ENCODE measurements around the gene MYH16. TPM values are rescaled to one million over a fixed set of nuclear protein-coding genes. Genes with fewer than 3 reads are reported as not detected.

Gene MYH16
- total and polyA plus RNA-seq, 10 of the 15 experiments (the other 5 are each of a cell fraction or from before 2014, with no cell fraction given) = 0.03 to 0.33 (median 0.04) TPM; not detected in 3

- H3K9ac ChIP-seq (ENCODE audit: control insufficient read depth, insufficient read depth, low read length) = no peak overlapping the region
- WGBS (ENCODE audit: insufficient coverage, insufficient replicate concordance, low lambda C conversion rate, missing lambda C conversion rate) = 63% methylated on average over 7 of the region's 7 CpGs
- no peaks in the 10 kb centered on the region for H4K20me1 ChIP-seq (ENCODE audit: control insufficient read depth, insufficient read depth)
- no peaks in the 10 kb centered on the region for H3K36me3 ChIP-seq (ENCODE audit: control insufficient read depth in 2 of 2, insufficient read depth in 2 of 2, low read length in 1 of 2)
- FAIRE-seq (no peak), DNase-seq (ENCODE audit: low read depth, low spot score) (no peak), ATAC-seq (no peak)
- H3K4me3 ChIP-seq = no peak overlapping the region
- CTCF ChIA-PET = no interaction called here
- POLR2A ChIA-PET = no interaction called here
- H3K9me3 ChIP-seq (replicated peaks; ENCODE audit: control insufficient read depth, insufficient read depth, low read length) = no peaks in the 10 kb centered on the region
- no peaks in the 10 kb centered on the region for H3K27me3 ChIP-seq (replicated peaks in 1 of 2; ENCODE audit: control insufficient read depth in 2 of 2, insufficient read depth in 2 of 2, low read length in 1 of 2)
- BruUV-seq (replicated peaks) = no TSS peak
- in situ Hi-C loops (cut with MboI) = no loop called here
- H3K79me2 ChIP-seq (ENCODE audit: control insufficient read depth, insufficient read depth, low read length) = no peaks in the 10 kb centered on the region
- RAD21 ChIA-PET (ENCODE audit: unreplicated experiment) = no interaction called here
- H3K27ac ChIP-seq (ENCODE audit: control insufficient read depth, insufficient read depth) = no peak overlapping the region
- no peak overlapping the region for H3K4me2 ChIP-seq (ENCODE audit: control insufficient read depth, insufficient read depth)
- SMC1A ChIA-PET (ENCODE audit: uncharacterized antibody, unreplicated experiment) = interaction anchor here (1.1 kb wide), 1 partner anchor 53 kb away, joined by 3 read pairs; no protein-coding TSS in a partner anchor
- intact Hi-C loops (cut with micrococcal nuclease; ENCODE audit: unreplicated experiment) = no loop called here
- TF ChIP-seq EGR1 (IDR thresholded peaks at IDR 0.05; ENCODE audit: borderline replicate concordance in 1 of 2, low read depth in 2 of 2, low read length in 2 of 2) = no peak
- no peaks in the 10 kb centered on the region for H3K4me1 ChIP-seq (ENCODE audit: control insufficient read depth, insufficient read depth, low read length)
- no peak overlapping the region for H2AFZ ChIP-seq (ENCODE audit: control insufficient read depth, low read depth, low read length)
Measured at GRCh38 chr7:99257675-99258074, 15.0 kb upstream of the MYH16 start.

- Histone ChIP-seq H4K20me1 (ENCODE audit: control insufficient read depth, insufficient read depth) (no peaks in the 10 kb centered on the region), H3K27ac (ENCODE audit: control insufficient read depth, insufficient read depth) (no peak overlapping the region), H3K36me3 (ENCODE audit: control insufficient read depth in 2 of 2, insufficient read depth in 2 of 2, low read length in 1 of 2) (no peaks in the 10 kb centered on the region), H3K4me3 (no peak overlapping the region), H3K79me2 (ENCODE audit: control insufficient read depth, insufficient read depth, low read length) (no peaks in the 10 kb centered on the region), H3K4me1 (ENCODE audit: control insufficient read depth, insufficient read depth, low read length) (no peaks in the 10 kb centered on the region), H2AFZ (ENCODE audit: control insufficient read depth, low read depth, low read length) (no peak overlapping the region), H3K9me3 (replicated peaks; ENCODE audit: control insufficient read depth, insufficient read depth, low read length) (no peaks in the 10 kb centered on the region), H3K27me3 (replicated peaks in 1 of 2; ENCODE audit: control insufficient read depth in 2 of 2, insufficient read depth in 2 of 2, low read length in 1 of 2) (no peaks in the 10 kb centered on the region), H3K4me2 (ENCODE audit: control insufficient read depth, insufficient read depth) (no peak overlapping the region), H3K9ac (ENCODE audit: control insufficient read depth, insufficient read depth, low read length) (no peak overlapping the region)
- TF ChIP-seq EP300 (IDR thresholded peaks at IDR 0.05; ENCODE audit: borderline replicate concordance in 1 of 2, control insufficient read depth in 1 of 2, low read depth in 2 of 2, low read length in 2 of 2) (no peak), PRDM15 (CRISPR knock-in tag; IDR thresholded peaks at IDR 0.05) (no peak), NFIC (IDR thresholded peaks at IDR 0.05; ENCODE audit: low read depth, low read length) (no peak), ZNF622 (IDR thresholded peaks at IDR 0.05) (no peak), NR2C1 (IDR thresholded peaks at IDR 0.05) (no peak), TARDBP (IDR thresholded peaks at IDR 0.05; ENCODE audit: borderline replicate concordance) (no peak), E2F4 (IDR thresholded peaks at IDR 0.05; ENCODE audit: low read depth, low read length) (no peak), ZZZ3 (IDR thresholded peaks at IDR 0.05; ENCODE audit: control insufficient read depth, insufficient read length, low read depth) (no peak)
- RAD21 ChIA-PET (ENCODE audit: unreplicated experiment) = no interaction called here
- in situ Hi-C loops (cut with MboI) (no loop called here), intact Hi-C loops (cut with micrococcal nuclease; ENCODE audit: unreplicated experiment) (no loop called here)
- BruUV-seq (replicated peaks) = no TSS peak
- POLR2A ChIA-PET = no interaction called here
- CTCF ChIA-PET = interaction anchor here (0.9 kb wide), 1 partner anchor 9 kb away, joined by 3 read pairs; no protein-coding TSS in a partner anchor
- no peak for FAIRE-seq
- SMC1A ChIA-PET (ENCODE audit: uncharacterized antibody, unreplicated experiment) = interaction anchor here (1.1 kb wide), 1 partner anchor 52 kb away, joined by 3 read pairs; no protein-coding TSS in a partner anchor
- 32% methylated on average over 2 of the region's 2 CpGs for WGBS (ENCODE audit: insufficient coverage, insufficient replicate concordance, low lambda C conversion rate, missing lambda C conversion rate)
- ATAC-seq = no peak
- DNase-seq (ENCODE audit: low read depth, low spot score) = no peak
Measured at GRCh38 chr7:99258501-99258900, 14.1 kb upstream of the MYH16 start.
